OCI-LY7 (cell line): ENCODE measurements around the gene IMMP2L.

Experiments
- CTCF ChIP-seq: fragments of 200-600 bp; sonication (generic); conservative IDR thresholded peaks from 2 replicates; pipeline ENCODE4 v1.5.1; 2014; ENCODE audit warnings: mild to moderate bottlenecking, antibody characterized with exemption, low read length, moderate library complexity, mixed read lengths
- EZH2phosphoT487 ChIP-seq: fragments of 200-600 bp; sonication (generic); IDR thresholded peaks from 2 replicates; pipeline ENCODE4 v1.6.1; 2018; ENCODE audit warnings: low read depth, borderline replicate concordance, mild to moderate bottlenecking, mixed run types, antibody characterized with exemption, low read length, moderate library complexity, mixed read lengths

GRCh38 chr7:110988348-110988747, 573.9 kb downstream of the IMMP2L start:
- TF ChIP-seq CTCF, result no peak
- no peak for TF ChIP-seq EZH2phosphoT487
